IPS-20b (cell line): ENCODE measurements around the gene GCN1.
"Not testable (repeated sequence)": the region's sequence is repeated elsewhere in the genome, so short reads cannot be mapped to it uniquely, and the experiment has no call there.

Experiments
- H3K27ac ChIP-seq: one replicate; pipeline ENCODE4 v1.5.1; 2013; ENCODE audit warnings: low read length
- H3K27me3 ChIP-seq: 2 replicates; pipeline ENCODE4 v1.6.1; 2013; ENCODE audit warnings: mild to moderate bottlenecking, low read length, inconsistent platforms; ENCODE audit not compliant: insufficient read depth
- H3K36me3 ChIP-seq: 2 replicates; pipeline ENCODE4 v1.6.1; 2013; ENCODE audit warnings: low read depth, mild to moderate bottlenecking, inconsistent platforms, low read length, moderate library complexity; ENCODE audit not compliant: insufficient read depth
- H3K4me1 ChIP-seq: 2 replicates; pipeline ENCODE4 v1.6.1; 2013; ENCODE audit warnings: mild to moderate bottlenecking, control low read depth, inconsistent platforms, low read length, moderate library complexity; ENCODE audit not compliant: insufficient read depth
- H3K4me3 ChIP-seq: 2 replicates; pipeline ENCODE4 v1.5.1; 2013; ENCODE audit warnings: mild to moderate bottlenecking, low read length, inconsistent platforms
- H3K9ac ChIP-seq: 2 replicates; pipeline ENCODE4 v1.6.1; 2013; ENCODE audit warnings: low read depth, mild to moderate bottlenecking, inconsistent platforms, low read length, moderate library complexity
- H3K9me3 ChIP-seq: 2 replicates; pipeline ENCODE4 v1.6.1; 2013; ENCODE audit warnings: mild to moderate bottlenecking, low read depth, low read length, inconsistent platforms; ENCODE audit not compliant: insufficient read depth

The GCN1 gene

GRCh38 chr12:120218680-120219606, 24.4 kb upstream of the GCN1 start:
- H3K9ac ChIP-seq: no peak overlapping the region
- H3K4me1 ChIP-seq: no peaks in the 10 kb centered on the region
- peaks cover 68% of the 10 kb centered on the region for H3K36me3 ChIP-seq
- H3K9me3 ChIP-seq: no peaks in the 10 kb centered on the region
- no peak overlapping the region for H3K4me3 ChIP-seq
- no peaks in the 10 kb centered on the region for H3K27me3 ChIP-seq
- no peak overlapping the region for H3K27ac ChIP-seq

- Histone ChIP-seq H3K9me3 (no peaks in the 10 kb centered on the region), H3K27ac (no peak overlapping the region), H3K27me3 (no peaks in the 10 kb centered on the region), H3K4me3 (no peak overlapping the region), H3K4me1 (no peaks in the 10 kb centered on the region), H3K9ac (no peak overlapping the region), H3K36me3 (peaks cover 72% of the 10 kb centered on the region)
Measured at GRCh38 chr12:120216742-120217605, 22.5 kb upstream of the GCN1 start.

- H3K9me3 ChIP-seq: no peaks in the 10 kb centered on the region
- no peaks in the 10 kb centered on the region for H3K27me3 ChIP-seq
- no peak overlapping the region for H3K4me3 ChIP-seq
- peaks cover 72% of the 10 kb centered on the region for H3K36me3 ChIP-seq
- H3K27ac ChIP-seq: no peak overlapping the region
- no peak overlapping the region for H3K9ac ChIP-seq
- H3K4me1 ChIP-seq: no peaks in the 10 kb centered on the region
Measured at GRCh38 chr12:120215766-120216735, 21.5 kb upstream of the GCN1 start.

- H3K9ac ChIP-seq: no peak overlapping the region
Measured at GRCh38 chr12:120215357-120215735, 20.8 kb upstream of the GCN1 start.

GRCh38 chr12:120214626-120215356, 20.3 kb upstream of the GCN1 start:
- H3K4me1 ChIP-seq: no peaks in the 10 kb centered on the region
- H3K9ac ChIP-seq: no peak overlapping the region
- H3K36me3 ChIP-seq: peaks cover 73% of the 10 kb centered on the region
- no peak overlapping the region for H3K27ac ChIP-seq
- no peak overlapping the region for H3K4me3 ChIP-seq
- no peaks in the 10 kb centered on the region for H3K9me3 ChIP-seq
- no peaks in the 10 kb centered on the region for H3K27me3 ChIP-seq

More at GRCh38 chr12:120215357-120215735, 20.8 kb upstream of the GCN1 start:
- Histone ChIP-seq H3K4me1 (no peaks in the 10 kb centered on the region), H3K27me3 (no peaks in the 10 kb centered on the region), H3K27ac (no peak overlapping the region), H3K9me3 (no peaks in the 10 kb centered on the region), H3K36me3 (peaks cover 72% of the 10 kb centered on the region), H3K4me3 (no peak overlapping the region)

GRCh38 chr12:120213758-120214157, 19.2 kb upstream of the GCN1 start:
- Histone ChIP-seq H3K27me3 (no peaks in the 10 kb centered on the region), H3K27ac (no peak overlapping the region), H3K4me1 (no peaks in the 10 kb centered on the region), H3K9ac (no peak overlapping the region), H3K36me3 (peaks cover 64% of the 10 kb centered on the region), H3K4me3 (no peak overlapping the region), H3K9me3 (no peaks in the 10 kb centered on the region)

GRCh38 chr12:120213182-120213581, 18.7 kb upstream of the GCN1 start:
- not testable (repeated sequence) for H3K27ac ChIP-seq, H3K4me1 ChIP-seq, H3K27me3 ChIP-seq, H3K9ac ChIP-seq, H3K4me3 ChIP-seq, H3K9me3 ChIP-seq
- H3K36me3 ChIP-seq: peaks cover 60% of the 10 kb centered on the region

- Histone ChIP-seq H3K9me3 (no peaks in the 10 kb centered on the region), H3K4me3 (no peak overlapping the region), H3K36me3 (peaks cover 66% of the 10 kb centered on the region), H3K4me1 (no peaks in the 10 kb centered on the region), H3K27ac (no peak overlapping the region), H3K9ac (no peak overlapping the region), H3K27me3 (no peaks in the 10 kb centered on the region)
Measured at GRCh38 chr12:120212301-120212700, 17.8 kb upstream of the GCN1 start.

- Histone ChIP-seq H3K4me3 (no peak overlapping the region), H3K36me3 (peaks cover 70% of the 10 kb centered on the region), H3K4me1 (no peaks in the 10 kb centered on the region), H3K27ac (no peak overlapping the region), H3K9me3 (no peaks in the 10 kb centered on the region), H3K27me3 (no peaks in the 10 kb centered on the region), H3K9ac (no peak overlapping the region)
Measured at GRCh38 chr12:120211904-120212283, 17.4 kb upstream of the GCN1 start.

- peaks cover 75% of the 10 kb centered on the region for H3K36me3 ChIP-seq
- H3K4me1 ChIP-seq: no peaks in the 10 kb centered on the region
- H3K4me3 ChIP-seq: no peak overlapping the region
- no peak overlapping the region for H3K9ac ChIP-seq
- no peaks in the 10 kb centered on the region for H3K27me3 ChIP-seq
- H3K27ac ChIP-seq: no peak overlapping the region
- H3K9me3 ChIP-seq: no peaks in the 10 kb centered on the region
Measured at GRCh38 chr12:120211243-120211903, 16.9 kb upstream of the GCN1 start.
